Activated T-cell treated with anti-CD3 and anti-CD28 coated beads for 4 hours (primary cell): Measurements from ENCODE around the gene PEX12.
"Not testable (repeated sequence)": the region's sequence is repeated elsewhere in the genome, so short reads cannot be mapped to it uniquely, and the experiment has no call there.

Experiments
- DNase-seq: peaks from one replicate; pipeline ENCODE4 v3.0.0-alpha.2; 2020

The PEX12 gene

DNA sequence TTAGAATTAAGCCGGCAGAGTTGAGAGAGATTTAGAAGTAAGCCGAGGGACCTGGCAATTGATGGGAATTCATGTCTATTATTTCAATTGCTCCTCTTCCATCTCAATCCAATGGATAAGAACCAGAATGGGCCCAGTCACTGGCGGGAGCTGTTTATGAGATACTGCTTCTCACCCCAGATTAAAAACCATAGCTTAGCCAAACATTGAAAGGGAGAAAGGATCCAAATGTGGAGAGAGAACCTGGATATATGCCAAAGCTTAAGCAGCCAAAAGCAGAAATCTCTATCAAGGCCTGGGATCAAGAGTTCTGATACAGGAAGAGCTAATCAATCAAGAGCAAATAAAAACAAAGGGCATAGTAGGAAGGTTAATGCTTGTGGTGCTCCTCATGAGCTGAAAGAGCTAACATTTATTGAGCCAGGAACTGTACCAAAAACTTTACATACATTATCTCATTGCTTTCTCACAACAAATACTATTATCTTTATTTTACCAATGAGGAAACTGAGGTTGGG, 43.7 kb downstream of the PEX12 start:
- no peak for DNase-seq

DNA sequence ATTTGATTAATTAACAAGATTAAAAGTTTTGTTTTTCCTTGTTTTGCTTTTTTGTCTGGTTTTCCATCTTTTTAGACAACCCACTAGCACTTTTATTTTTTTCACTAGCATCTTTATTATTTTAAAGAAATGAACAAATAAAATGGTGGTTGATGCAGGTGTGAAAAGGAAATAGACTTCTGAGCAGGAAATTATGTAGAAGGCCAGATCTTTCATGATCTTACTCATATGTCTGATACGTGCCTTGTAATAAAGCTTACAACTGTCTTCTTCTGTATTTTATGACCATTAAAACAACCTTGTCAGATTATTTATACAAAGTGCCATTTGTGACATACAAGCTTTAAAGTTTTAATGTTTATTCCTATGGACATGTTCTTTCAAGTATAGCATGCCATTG, 47.2 kb downstream of the PEX12 start:
- DNase-seq: no peak

DNA sequence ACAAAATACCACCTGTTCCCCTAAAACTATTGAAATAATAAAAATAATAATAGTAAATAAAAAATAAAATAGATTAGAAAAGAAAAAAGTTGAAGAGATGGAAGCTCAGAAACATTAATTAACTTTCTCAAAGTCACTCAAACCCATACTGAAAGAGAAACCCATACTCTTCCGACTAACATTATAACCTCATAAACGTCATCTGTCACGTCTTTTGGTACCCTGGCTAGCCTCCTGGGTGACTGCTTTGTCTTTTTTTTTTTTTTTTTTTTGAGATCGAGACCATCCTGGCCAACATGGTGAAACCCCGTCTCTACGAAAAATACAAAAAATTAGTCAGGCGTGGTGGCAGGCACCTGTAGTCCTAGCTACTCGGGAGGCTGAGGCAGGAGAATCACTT, 48.5 kb downstream of the PEX12 start:
- DNase-seq: no peak

DNA sequence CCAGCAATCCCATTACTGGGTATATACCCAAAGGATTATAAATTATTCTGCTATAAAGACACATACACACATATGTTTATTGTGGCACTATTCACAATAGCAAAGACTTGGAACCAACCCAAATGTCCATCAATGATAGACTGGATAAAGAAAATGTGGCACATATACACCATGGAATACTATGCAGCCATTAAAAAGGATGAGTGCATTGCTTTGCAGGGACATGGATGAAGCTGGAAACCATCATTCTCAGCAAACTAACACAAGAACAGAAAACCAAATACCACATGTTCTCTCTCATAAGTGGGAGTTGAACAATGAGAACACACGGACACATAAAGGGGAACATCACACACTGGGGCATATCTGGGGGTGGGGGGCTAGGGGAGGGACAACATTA, 49.0 kb downstream of the PEX12 start:
- not testable (repeated sequence) for DNase-seq
